H1 (cell line): ENCODE measurements around the gene SLIT3. TPM values are rescaled to one million over a fixed set of nuclear protein-coding genes. Genes with fewer than 3 reads are reported as not detected.

Experiments
- CTCF ChIA-PET: fragments of 300-600 bp; sonication (Branson Sonifier 250); formaldehyde crosslinking; loops from one replicate; lab custom pipeline; 2021; ENCODE audit not compliant: partially characterized antibody; lab: Charles Lee
- POLR2A ChIA-PET: fragments of 300-600 bp; sonication (Branson Sonifier 250); formaldehyde crosslinking; loops from one replicate; lab custom pipeline; 2021; ENCODE audit warnings: inconsistent platforms; ENCODE audit not compliant: partially characterized antibody; lab: Charles Lee
- DNase-seq, 2 experiments: peaks; one replicate each; pipeline versions ENCODE4 v3.0.0 to v3.0.0-alpha.2; 2010 to 2022; ENCODE audit warnings: low spot score in 2 of 2, low read depth in 1 of 2, mixed read lengths in 1 of 2
- FAIRE-seq: peaks from 2 replicates; lab custom pipeline; 2011; peaks lifted over from hg19 to GRCh38; lab: Jason Lieb, UNC
- H2AFZ ChIP-seq: 2 replicates; pipeline ENCODE4 v1.8.1; 2012; ENCODE audit warnings: low read length, inconsistent platforms
- H2AK5ac ChIP-seq: 2 replicates; pipeline ENCODE4 v1.6.1; 2013; ENCODE audit warnings: low read depth, low read length
- H2BK120ac ChIP-seq: replicated peaks from 2 replicates; pipeline ENCODE3; 2013; ENCODE audit warnings: low read depth, low read length, inconsistent platforms
- H2BK12ac ChIP-seq: 2 replicates; pipeline ENCODE4 v1.6.1; 2013; ENCODE audit warnings: low read depth, low read length
- H2BK15ac ChIP-seq: 2 replicates; pipeline ENCODE4 v1.6.1; 2013; ENCODE audit warnings: low read length
- H2BK20ac ChIP-seq: 2 replicates; pipeline ENCODE4 v1.6.1; 2013; ENCODE audit warnings: low read length
- H2BK5ac ChIP-seq: 2 replicates; pipeline ENCODE4 v1.6.1; 2013; ENCODE audit warnings: low read depth, low read length
- H3K14ac ChIP-seq: 2 replicates; pipeline ENCODE4 v1.6.1; 2013; ENCODE audit warnings: inconsistent platforms; ENCODE audit not compliant: insufficient read length
- H3K18ac ChIP-seq: 2 replicates; pipeline ENCODE4 v1.6.1; 2013; ENCODE audit warnings: low read length; ENCODE audit errors: extremely low read depth
- H3K23ac ChIP-seq: 2 replicates; pipeline ENCODE4 v1.6.1; 2013; ENCODE audit warnings: inconsistent platforms; ENCODE audit not compliant: insufficient read length
- H3K23me2 ChIP-seq: 2 replicates; pipeline ENCODE4 v1.6.1; 2013; ENCODE audit warnings: low read depth, low read length
- H3K27ac ChIP-seq: 2 replicates; pipeline ENCODE4 v1.6.1; 2011; ENCODE audit warnings: low read depth, low read length, inconsistent platforms
- H3K27me3 ChIP-seq, 4 experiments: replicated peaks in 1 of 4; 1 replicate in 1 of 4; 2 replicates in 3 of 4; pipeline versions ENCODE4 v1.6.1 to v1.8.1; 2011 to 2013; ENCODE audit warnings: low read length in 3 of 4, mild to moderate bottlenecking in 3 of 4, inconsistent platforms in 2 of 4, mixed read lengths in 2 of 4, moderate library complexity in 1 of 4; ENCODE audit not compliant: control insufficient read depth in 3 of 4, insufficient read depth in 3 of 4; ENCODE audit errors: extremely low read depth in 1 of 4
- H3K36me3 ChIP-seq, 4 experiments: 2 replicates each; pipeline versions ENCODE4 v1.6.1 to v1.8.1; 2011 to 2013; ENCODE audit warnings: mild to moderate bottlenecking in 4 of 4, low read length in 3 of 4, moderate library complexity in 2 of 4, control low read depth in 1 of 4, inconsistent platforms in 1 of 4; ENCODE audit not compliant: insufficient read depth in 4 of 4, control insufficient read depth in 2 of 4
- H3K4ac ChIP-seq: replicated peaks from 2 replicates; pipeline ENCODE3; 2013; ENCODE audit warnings: low read length, low read depth, mixed read lengths, inconsistent platforms; ENCODE audit not compliant: insufficient read length
- H3K4me1 ChIP-seq, 4 experiments: replicated peaks in 1 of 4; 1 replicate in 1 of 4; 2 replicates in 3 of 4; pipeline versions ENCODE4 v1.6.1 to v1.8.1; 2011 to 2013; ENCODE audit warnings: low read length in 3 of 4, inconsistent platforms in 2 of 4, mixed read lengths in 1 of 4; ENCODE audit not compliant: insufficient read depth in 4 of 4, control insufficient read depth in 3 of 4
- H3K4me2 ChIP-seq, 2 experiments: 2 replicates each; pipeline versions ENCODE4 v1.6.1 to v1.8.1; 2011 to 2013; ENCODE audit warnings: low read depth in 2 of 2, low read length in 2 of 2, control low read depth in 1 of 2, inconsistent platforms in 1 of 2, mild to moderate bottlenecking in 1 of 2; ENCODE audit not compliant: insufficient read depth in 1 of 2
- H3K4me3 ChIP-seq, 4 experiments: fragments of 200-600, 300-600 bp in 1 of 4; sonication (generic), shearing (Covaris generic), sonication (Bioruptor Twin) in 1 of 4; 2 replicates each; pipeline versions ENCODE4 v1.5.1 to v1.8.1; 2011 to 2016; ENCODE audit warnings: low read length in 4 of 4, low read depth in 3 of 4, control low read depth in 2 of 4, inconsistent platforms in 2 of 4, mild to moderate bottlenecking in 2 of 4, mixed read lengths in 1 of 4, moderate library complexity in 1 of 4; ENCODE audit not compliant: insufficient read depth in 2 of 4; ENCODE audit errors: extremely low read depth in 1 of 4
- H3K56ac ChIP-seq: replicated peaks from 2 replicates; pipeline ENCODE3; 2013; ENCODE audit warnings: low read depth, mild to moderate bottlenecking, mixed read lengths, low read length, inconsistent platforms; ENCODE audit not compliant: insufficient read length
- H3K79me1 ChIP-seq: 2 replicates; pipeline ENCODE4 v1.6.1; 2013; ENCODE audit warnings: low read depth, low read length, control low read depth
- H3K79me2 ChIP-seq, 2 experiments: 2 replicates each; pipeline versions ENCODE4 v1.6.1 to v1.8.1; 2012 to 2013; ENCODE audit warnings: low read length in 2 of 2, mild to moderate bottlenecking in 2 of 2, inconsistent platforms in 1 of 2; ENCODE audit not compliant: insufficient read depth in 2 of 2, control insufficient read depth in 1 of 2
- H3K9ac ChIP-seq, 4 experiments: replicated peaks in 1 of 4; 1 replicate in 1 of 4; 2 replicates in 3 of 4; pipeline versions ENCODE4 v1.6.1 to v1.8.1; 2011 to 2013; ENCODE audit warnings: low read depth in 3 of 4, low read length in 3 of 4, control low read depth in 2 of 4, mild to moderate bottlenecking in 2 of 4, moderate library complexity in 2 of 4, inconsistent platforms in 1 of 4; ENCODE audit errors: extremely low read depth in 1 of 4
- H3K9me3 ChIP-seq, 2 experiments: 2 replicates each; pipeline versions ENCODE4 v1.6.1 to v1.8.1; 2012 to 2013; ENCODE audit warnings: mild to moderate bottlenecking in 2 of 2, moderate library complexity in 2 of 2, control low read depth in 1 of 2, inconsistent platforms in 1 of 2, low read depth in 1 of 2, low read length in 1 of 2, mixed read lengths in 1 of 2; ENCODE audit not compliant: insufficient read depth in 2 of 2
- H4K20me1 ChIP-seq, 2 experiments: replicated peaks in 1 of 2; 2 replicates each; pipeline versions ENCODE3 to v1.8.1; 2011 to 2013; ENCODE audit warnings: inconsistent platforms in 2 of 2, low read length in 2 of 2, mild to moderate bottlenecking in 1 of 2; ENCODE audit not compliant: insufficient read depth in 2 of 2, control insufficient read depth in 1 of 2
- H4K5ac ChIP-seq: 2 replicates; pipeline ENCODE4 v1.6.1; 2013; ENCODE audit warnings: low read length, low read depth, mixed read lengths, inconsistent platforms; ENCODE audit not compliant: insufficient read length
- H4K8ac ChIP-seq: 2 replicates; pipeline ENCODE4 v1.8.0; 2013; ENCODE audit warnings: mild to moderate bottlenecking, moderate library complexity, low read length, inconsistent platforms; ENCODE audit not compliant: insufficient read depth; ENCODE audit errors: extremely low read depth
- H4K91ac ChIP-seq: replicated peaks from 2 replicates; pipeline ENCODE3; 2013; ENCODE audit warnings: low read length, mixed read lengths, inconsistent platforms; ENCODE audit not compliant: insufficient read length
- CBX8 ChIP-seq: fragments of 300-800, 300-1000 bp; sonication (generic); IDR thresholded peaks from 2 replicates; pipeline ENCODE4 v1.7.1; 2016; ENCODE audit warnings: low read depth, low read length, borderline replicate concordance
- NANOG ChIP-seq: IDR thresholded peaks from 2 replicates; pipeline ENCODE4 v1.6.1; 2011; ENCODE audit warnings: low read length, low read depth, mild to moderate bottlenecking, inconsistent platforms; ENCODE audit not compliant: insufficient read depth, poor library complexity, severe bottlenecking
- SP4 ChIP-seq: IDR thresholded peaks from 2 replicates; pipeline ENCODE4 v1.6.1; 2012; ENCODE audit warnings: low read length, inconsistent platforms
- SUZ12 ChIP-seq: fragments of 200-600 bp; sonication (generic); IDR thresholded peaks from 2 replicates; pipeline ENCODE4 v1.6.1; 2012; ENCODE audit warnings: mild to moderate bottlenecking, inconsistent platforms, low read length, moderate library complexity, mixed read lengths
- WGBS, 2 experiments: shearing (Covaris generic) in 1 of 2; methylation state at CpG; one replicate each; pipeline versions ENCODE4 v1.1.6 to v1.1.7; 2013 to 2015; ENCODE audit warnings: low lambda C conversion rate in 2 of 2, mixed read lengths in 2 of 2, inconsistent platforms in 1 of 2, low coverage in 1 of 2, missing lambda C conversion rate in 1 of 2; ENCODE audit not compliant: insufficient replicate concordance in 2 of 2, insufficient coverage in 1 of 2, insufficient read length in 1 of 2; ENCODE audit errors: extremely low coverage in 1 of 2, missing lambda C conversion rate in 1 of 2; 5-methylcytosine and 5-hydroxymethylcytosine counted together
- polyA plus RNA-seq, 7 experiments: library from polyadenylated mRNA; depleted of rRNA in 3 of 7; stranded (reverse) in 5 of 7; unstranded in 2 of 7; fragments of >200 nt in 5 of 7; fragments of 200-250 nt in 2 of 7; gene quantifications; 1 replicate in 5 of 7; 2 replicates in 1 of 7; 4 replicates in 1 of 7; pipeline versions ENCODE4 v1.2.1 to v1.2.3, GENCODE V29; 2011 to 2013; ENCODE audit warnings: missing spikeins in 2 of 7, mixed read lengths in 2 of 7
- total RNA-seq: library from RNA; stranded (reverse); fragmentation: NEBNext Ultra II Directional; extraction: Animal tissue kit (Norgen Biotek cat#: 25700); gene quantifications from 2 replicates; pipeline ENCODE4 v1.2.1, GENCODE V29; 2021

SLIT3 gene
- total and polyA plus RNA-seq, 2 of the 8 experiments (the other 6 are each of a cell fraction or from before 2014, with no cell fraction given): 1.1 to 1.2 TPM

- Histone ChIP-seq H2BK15ac (no peak overlapping the region), H3K23ac (no peak overlapping the region), H3K79me2 (no peaks in the 10 kb centered on the region), H3K4ac (no peak overlapping the region), H3K27me3 (no peaks in the 10 kb centered on the region; a peak in 1 of 7 replicates), H2AFZ (no peak overlapping the region), H3K4me3 (no peak overlapping the region), H3K36me3 (no peaks in the 10 kb centered on the region), H4K5ac (no peak overlapping the region), H3K18ac (no peak overlapping the region), H3K79me1 (no peaks in the 10 kb centered on the region), H3K4me1 (peaks cover 0 to 14% (median 5%) of the 10 kb centered on the region in 4 experiments; a peak in 5 of 7 replicates), H4K8ac (no peak overlapping the region), H3K9me3 (no peaks in the 10 kb centered on the region), H3K56ac (no peak overlapping the region), H2BK20ac (no peak overlapping the region), H4K91ac (no peak overlapping the region)
- ChIA-PET POLR2A (interaction anchor here (0.8 kb wide), 1 partner anchor 20 kb away, joined by 3 read pairs; no protein-coding TSS in a partner anchor), CTCF (interaction anchor here (0.6 to 3.1 kb wide), 14 partner anchors 9 to 1621 kb away, joined by 3 to 16 read pairs (median 4); partner anchors contain the start of gene SLIT3)
- no peak for FAIRE-seq
- no peak for DNase-seq
- TF ChIP-seq SP4 (no peak), SUZ12 (no peak), CBX8 (no peak), NANOG (no peak)
- TF ChIP-seq, all 59 proteins: peak for 0
- H3K27ac ChIP-seq: no peak overlapping the region
- H3K23me2 ChIP-seq: no peaks in the 10 kb centered on the region
- H3K4me2 ChIP-seq: no peak overlapping the region
- no peak overlapping the region for H3K14ac ChIP-seq
- H2AK5ac ChIP-seq: no peak overlapping the region
- no peak overlapping the region for H2BK120ac ChIP-seq
- no peak overlapping the region for H2BK5ac ChIP-seq
- 93% methylated on average over 3 of the region's 4 CpGs; no CpG with 5 or more reads in 1 of the 2 experiments for WGBS, 2 experiments
- no peak overlapping the region for H3K9ac ChIP-seq
- no peak overlapping the region for H2BK12ac ChIP-seq
- no peaks in the 10 kb centered on the region for H4K20me1 ChIP-seq
These were observed 20.7 kb downstream of the SLIT3 start for GRCh38 chr5:169280286-169280685.
